Lower leg skin (tissue), 4 donors: Measurements from ENCODE around the gene KIRREL3. TPM values are rescaled to one million over a fixed set of nuclear protein-coding genes. Genes with fewer than 3 reads are reported as not detected.

ENCODE experiments used
- DNase-seq, 2 donors: peaks; one replicate each; pipeline ENCODE4 v3.0.0-alpha.2; 2019; ENCODE audit warnings: low spot score in 2 of 2
- H3K4me3 ChIP-seq: fragments of 200-600 bp; sonication (generic); 2 replicates; pipeline ENCODE4 v1.5.1; 2017; ENCODE audit warnings: mild to moderate bottlenecking, low read depth; ENCODE audit not compliant: poor library complexity, severe bottlenecking
- POLR2A ChIP-seq, 2 donors: fragments of 450-650 bp; IDR thresholded peaks; one replicate each; pipeline ENCODE4 v1.6.1; 2016 to 2017; ENCODE audit warnings: antibody characterized with exemption in 2 of 2, mild to moderate bottlenecking in 1 of 2, moderate library complexity in 1 of 2
- WGBS, 2 donors: methylation state at CpG; one replicate each; pipeline ENCODE4 v1.1.5; 2018; 5-methylcytosine and 5-hydroxymethylcytosine counted together
- intact Hi-C: fragments of 100-400 bp; cut with DNase I; formaldehyde crosslinking; loops from one replicate; pipeline ENCODE4 v1.15.0; 2023; ENCODE audit warnings: low total_unique reads
- total RNA-seq, 4 donors: library from RNA; depleted of rRNA; stranded (reverse); fragments of >200 nt; gene quantifications; one replicate each; pipeline ENCODE4 v1.1.0, GENCODE V29; 2016
- TF ChIP-seq, protein P1 (sequence below), 3 donors: fragments of 450-650 bp; IDR thresholded peaks; one replicate each; pipeline ENCODE4 v1.5.1; 2016; ENCODE audit warnings: antibody characterized with exemption in 3 of 3, mild to moderate bottlenecking in 3 of 3, moderate library complexity in 2 of 3

KIRREL3 gene
- total RNA-seq, 4 donors from 2014 or later = 0.13 TPM; not detected in 3

DNA sequence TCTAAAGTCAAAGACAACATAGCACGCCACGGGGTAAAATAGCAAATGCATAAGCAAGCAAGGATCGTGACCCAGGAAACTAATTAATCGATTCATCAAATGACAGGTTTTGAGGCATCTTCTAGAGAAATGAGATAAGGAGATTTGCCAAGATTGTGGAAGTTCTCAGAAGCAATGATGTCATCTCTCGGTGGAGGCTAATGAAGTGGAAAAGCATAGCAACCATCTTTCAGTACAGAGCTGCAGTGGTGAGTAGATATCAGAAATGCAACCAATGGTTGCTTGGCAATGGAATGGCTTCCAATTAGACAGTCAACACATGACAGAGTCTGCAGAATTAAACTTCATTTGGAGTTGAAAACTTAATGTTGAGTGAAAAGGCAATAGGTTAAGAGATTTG is 116.0 kb downstream of the KIRREL3 start:
- TF ChIP-seq, protein P1, sequence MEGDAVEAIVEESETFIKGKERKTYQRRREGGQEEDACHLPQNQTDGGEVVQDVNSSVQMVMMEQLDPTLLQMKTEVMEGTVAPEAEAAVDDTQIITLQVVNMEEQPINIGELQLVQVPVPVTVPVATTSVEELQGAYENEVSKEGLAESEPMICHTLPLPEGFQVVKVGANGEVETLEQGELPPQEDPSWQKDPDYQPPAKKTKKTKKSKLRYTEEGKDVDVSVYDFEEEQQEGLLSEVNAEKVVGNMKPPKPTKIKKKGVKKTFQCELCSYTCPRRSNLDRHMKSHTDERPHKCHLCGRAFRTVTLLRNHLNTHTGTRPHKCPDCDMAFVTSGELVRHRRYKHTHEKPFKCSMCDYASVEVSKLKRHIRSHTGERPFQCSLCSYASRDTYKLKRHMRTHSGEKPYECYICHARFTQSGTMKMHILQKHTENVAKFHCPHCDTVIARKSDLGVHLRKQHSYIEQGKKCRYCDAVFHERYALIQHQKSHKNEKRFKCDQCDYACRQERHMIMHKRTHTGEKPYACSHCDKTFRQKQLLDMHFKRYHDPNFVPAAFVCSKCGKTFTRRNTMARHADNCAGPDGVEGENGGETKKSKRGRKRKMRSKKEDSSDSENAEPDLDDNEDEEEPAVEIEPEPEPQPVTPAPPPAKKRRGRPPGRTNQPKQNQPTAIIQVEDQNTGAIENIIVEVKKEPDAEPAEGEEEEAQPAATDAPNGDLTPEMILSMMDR (IDR thresholded peaks at IDR 0.05) = no peak
- TF ChIP-seq POLR2A (IDR thresholded peaks at IDR 0.05) = no peak
- intact Hi-C loops = no loop called here
- no peak for DNase-seq
- no peak overlapping the region for H3K4me3 ChIP-seq
- WGBS, 2 donors = 71% methylated on average over 5 of the region's 5 CpGs

DNA sequence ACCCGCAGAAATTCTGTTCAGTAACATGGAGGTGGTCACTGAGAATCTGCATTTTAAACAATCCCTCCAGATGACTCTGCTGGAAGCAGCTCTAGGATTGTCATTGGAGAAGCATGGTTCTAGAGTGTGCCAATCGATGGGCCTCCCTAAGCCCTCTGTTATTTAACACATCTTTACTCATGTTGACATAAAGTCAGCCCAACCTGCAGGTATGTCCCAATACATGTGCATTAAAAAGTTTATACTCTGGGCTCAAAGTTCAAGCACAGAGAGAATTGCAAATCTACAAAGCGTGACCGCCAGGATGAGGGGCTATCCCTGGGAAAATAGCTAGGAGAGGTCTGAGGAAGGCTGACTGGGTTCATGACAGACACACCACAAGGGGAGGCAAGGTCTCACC is 116.4 kb downstream of the KIRREL3 start:
- WGBS, 2 donors = 67 to 70% methylated on average over 4 of the region's 4 CpGs
- no peak overlapping the region for H3K4me3 ChIP-seq
- intact Hi-C loops = no loop called here
- no peak for DNase-seq
- TF ChIP-seq POLR2A (IDR thresholded peaks at IDR 0.05) = no peak
- TF ChIP-seq, protein P1 (IDR thresholded peaks at IDR 0.05) = no peak

DNA sequence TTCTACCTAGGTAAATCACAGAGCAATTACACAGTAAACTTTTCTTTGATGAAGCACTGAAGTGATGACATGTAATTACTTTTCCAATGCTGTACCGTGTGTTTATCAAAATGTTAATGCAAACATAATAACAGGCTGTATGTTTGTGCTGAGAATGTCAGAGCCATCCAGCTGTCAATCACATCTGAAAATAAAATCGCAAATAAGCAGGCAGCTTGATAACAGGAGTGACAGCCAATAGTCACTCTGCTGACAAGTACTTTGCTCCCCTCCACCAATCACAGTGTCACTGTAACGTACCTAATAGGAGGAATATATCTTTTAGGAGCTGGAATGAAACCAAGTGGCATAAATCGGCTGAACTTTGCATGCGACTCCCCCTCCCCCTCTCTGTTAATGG is 119.7 kb downstream of the KIRREL3 start:
- no peak for DNase-seq
- intact Hi-C loops = no loop called here
- H3K4me3 ChIP-seq = no peak overlapping the region
- no peak for TF ChIP-seq POLR2A (IDR thresholded peaks at IDR 0.05)
- TF ChIP-seq, protein P1 (IDR thresholded peaks at IDR 0.05) = no peak
- 60 to 64% methylated on average over 5 of the region's 5 CpGs for WGBS, 2 donors

DNA sequence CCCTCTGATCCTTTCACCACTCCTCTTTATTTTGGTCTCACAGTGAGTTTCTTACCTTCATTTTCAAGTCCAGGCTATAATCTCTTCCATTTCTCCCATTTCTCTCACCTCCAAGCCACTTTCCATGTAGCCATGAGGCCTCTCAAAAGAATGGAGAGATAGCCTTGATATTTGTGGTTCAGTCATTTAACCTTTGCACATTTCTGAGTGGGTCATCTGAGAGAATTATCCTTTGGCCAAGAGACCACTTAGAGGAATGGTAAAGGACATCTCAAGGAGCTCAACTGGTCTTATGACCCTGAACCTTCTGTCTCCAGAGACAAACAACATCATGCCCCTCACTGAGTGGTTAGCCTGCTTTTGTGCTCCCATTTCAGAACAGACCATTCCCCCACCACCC is 121.1 kb downstream of the KIRREL3 start:
- TF ChIP-seq POLR2A (IDR thresholded peaks at IDR 0.05) = no peak
- TF ChIP-seq, protein P1 (IDR thresholded peaks at IDR 0.05) = no peak
- intact Hi-C loops = no loop called here
- H3K4me3 ChIP-seq = no peak overlapping the region

DNA sequence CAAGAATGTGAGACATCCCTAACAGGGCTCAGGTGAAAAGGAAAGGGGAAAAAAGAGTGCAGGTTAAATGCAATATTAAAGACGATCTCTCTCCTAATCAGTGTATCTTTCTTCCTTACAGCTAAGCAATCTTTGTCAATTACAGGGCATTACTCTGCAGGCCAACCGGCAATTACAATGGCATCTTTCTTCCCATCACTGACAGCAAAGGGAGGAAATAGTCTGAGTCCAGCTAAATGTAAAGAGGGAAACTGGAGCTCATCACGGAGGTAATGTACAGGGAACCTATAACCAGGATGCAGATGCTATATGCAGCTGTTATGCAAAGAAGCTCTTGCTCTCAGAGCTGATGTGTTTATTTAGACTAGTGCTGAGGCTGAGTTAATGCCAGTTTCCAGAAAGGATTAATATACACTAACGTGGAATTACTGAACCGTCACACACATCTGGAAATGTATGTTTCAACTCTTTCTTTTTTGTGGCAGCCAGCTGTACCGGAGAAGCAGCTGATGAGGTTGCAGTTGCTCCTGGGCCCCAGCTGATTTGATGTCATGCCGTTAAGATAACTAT is 121.6 kb downstream of the KIRREL3 start:
- H3K4me3 ChIP-seq = no peak overlapping the region
- intact Hi-C loops = no loop called here
- TF ChIP-seq POLR2A (IDR thresholded peaks at IDR 0.05) = no peak
- TF ChIP-seq, protein P1 (IDR thresholded peaks at IDR 0.05) = no peak
- no peak for DNase-seq
- 62 to 67% methylated on average over 7 of the region's 7 CpGs for WGBS, 2 donors

More for the DNA sequence above, 121.1 kb downstream of the KIRREL3 start:
- DNase-seq = no peak

DNA sequence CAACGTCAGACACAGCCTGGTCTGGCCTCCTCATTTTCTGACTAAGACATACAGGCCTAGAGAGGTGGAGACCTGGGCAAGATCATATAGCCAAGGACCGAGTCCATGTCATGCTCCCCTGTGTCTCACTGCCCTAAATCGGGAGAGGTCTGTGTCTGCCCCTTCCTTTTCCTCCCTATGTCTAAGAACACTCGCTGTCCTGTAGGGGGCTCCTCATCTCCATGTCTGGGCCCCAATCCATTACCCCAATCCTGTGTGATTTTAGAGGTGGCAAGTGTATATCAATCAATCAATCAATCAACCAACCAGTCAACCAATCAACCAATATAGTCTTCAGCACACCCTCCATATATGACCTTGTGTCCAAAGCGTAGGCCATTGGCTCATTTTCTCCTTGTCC is 125.7 kb downstream of the KIRREL3 start:
- intact Hi-C loops = no loop called here
- peak in 1 of 2 donors; percentile 6 for DNase-seq
- H3K4me3 ChIP-seq = no peak overlapping the region
- WGBS, 2 donors = 59 to 67% methylated on average over 5 of the region's 5 CpGs
- TF ChIP-seq, protein P1 (IDR thresholded peaks at IDR 0.05) = no peak
- no peak for TF ChIP-seq POLR2A (IDR thresholded peaks at IDR 0.05)
